HepG2 (cell line): ENCODE measurements around the gene ZBTB1. TPM values are rescaled to one million over a fixed set of nuclear protein-coding genes. Genes with fewer than 3 reads are reported as not detected.

Experiments used
- ATAC-seq: fragments of 200-7000 bp; cut with Tn5 transposase; 3 replicates; pipeline ENCODE4 v1.9.1; 2020; ENCODE audit warnings: mild to moderate bottlenecking, moderate library complexity
- BruUV-seq: library from RNA; stranded (reverse); fragments of 400-500 nt; replicated peaks from 2 replicates; lab custom pipeline; 2021; lab: Mats Ljungman, UMichigan
- CTCF ChIA-PET: fragments of 300-600 bp; formaldehyde crosslinking; extraction: SDS; loops from one replicate; lab custom pipeline; 2021; ENCODE audit warnings: low total read pairs, inconsistent platforms, low intra/inter-chr PET ratio; lab: Yijun Ruan, JAX
- POLR2A ChIA-PET: fragments of 350-600 bp; sonication (Branson Sonifier 250); formaldehyde crosslinking; loops from one replicate; lab custom pipeline; 2020; ENCODE audit warnings: antibody characterized with exemption, inconsistent platforms; lab: Yijun Ruan, JAX
- DNase-seq: peaks from one replicate; pipeline ENCODE4 v3.0.0-alpha.2; 2015; ENCODE audit warnings: low spot score
- FAIRE-seq: peaks from 3 replicates; lab custom pipeline; 2011; peaks lifted over from hg19 to GRCh38; lab: Jason Lieb, UNC
- H2AFZ ChIP-seq: one replicate; pipeline ENCODE4 v1.6.1; 2011; ENCODE audit warnings: low read length, inconsistent platforms
- H3K27ac ChIP-seq: fragments of 300-600 bp; 3 replicates; pipeline ENCODE4 v1.8.0; 2011; ENCODE audit warnings: mixed run types, mild to moderate bottlenecking, mixed read lengths, low read length, inconsistent platforms; ENCODE audit not compliant: insufficient read depth; ENCODE audit errors: extremely low read length
- H3K27me3 ChIP-seq, 2 experiments: fragments of 200-600 bp in 1 of 2; 2 replicates in 1 of 2; 3 replicates in 1 of 2; pipeline versions ENCODE4 v1.6.0 to v1.8.0; 2011; ENCODE audit warnings: low read length in 2 of 2, mild to moderate bottlenecking in 2 of 2, moderate library complexity in 2 of 2, inconsistent platforms in 1 of 2; ENCODE audit not compliant: insufficient read depth in 2 of 2, control insufficient read depth in 1 of 2
- H3K36me3 ChIP-seq, 2 experiments: fragments of 200-600 bp in 1 of 2; replicated peaks in 1 of 2; 2 replicates in 1 of 2; 3 replicates in 1 of 2; pipeline versions ENCODE4 v1.5.1 to v1.8.0; 2011; ENCODE audit warnings: low read length in 2 of 2, inconsistent platforms in 1 of 2; ENCODE audit not compliant: insufficient read depth in 2 of 2, control insufficient read depth in 1 of 2
- H3K4me1 ChIP-seq: 2 replicates; pipeline ENCODE4 v1.5.1; 2012; ENCODE audit warnings: low read length, inconsistent platforms; ENCODE audit not compliant: insufficient read depth
- H3K4me2 ChIP-seq: 2 replicates; pipeline ENCODE4 v1.6.0; 2011; ENCODE audit warnings: low read depth, low read length, inconsistent platforms
- H3K4me3 ChIP-seq, 3 experiments: fragments of 200-600 bp in 1 of 3; sonication (generic), shearing (Covaris generic) in 1 of 3; replicated peaks in 1 of 3; 2 replicates each; pipeline ENCODE4 v1.5.1; 2011 to 2016; ENCODE audit warnings: low read length in 3 of 3, inconsistent platforms in 2 of 3, low read depth in 2 of 3, mild to moderate bottlenecking in 2 of 3, control low read depth in 1 of 3, mixed read lengths in 1 of 3; ENCODE audit not compliant: insufficient read depth in 1 of 3
- H3K79me2 ChIP-seq: one replicate; pipeline ENCODE4 v1.6.1; 2011; ENCODE audit warnings: low read length, inconsistent platforms; ENCODE audit not compliant: insufficient read depth
- H3K9ac ChIP-seq: 2 replicates; pipeline ENCODE4 v1.6.0; 2011; ENCODE audit warnings: mild to moderate bottlenecking, low read depth, low read length, inconsistent platforms; ENCODE audit not compliant: insufficient read depth
- H3K9me3 ChIP-seq: 2 replicates; pipeline ENCODE4 v1.5.1; 2012; ENCODE audit warnings: mild to moderate bottlenecking, low read length
- H4K20me1 ChIP-seq: 2 replicates; pipeline ENCODE4 v1.6.0; 2011; ENCODE audit warnings: inconsistent platforms, mild to moderate bottlenecking, low read length, moderate library complexity; ENCODE audit not compliant: insufficient read depth
- GTF3A ChIP-seq: sonication (generic); formaldehyde crosslinking; conservative IDR thresholded peaks from 2 replicates; pipeline ENCODE4 v1.4.0; 2020; ENCODE audit warnings: mild to moderate bottlenecking, missing genetic modification reagents
- MAFF ChIP-seq: IDR thresholded peaks from 2 replicates; pipeline ENCODE4 v1.6.1; 2011; ENCODE audit warnings: low read depth, low read length, improper control_type of control experiment
- MAFK ChIP-seq, 2 experiments: IDR thresholded peaks in 1 of 2; conservative IDR thresholded peaks in 1 of 2; 2 replicates each; pipeline ENCODE4 v1.6.1; 2011; ENCODE audit warnings: improper control_type of control experiment in 2 of 2, low read length in 2 of 2
- PPARG ChIP-seq: conservative IDR thresholded peaks from 2 replicates; pipeline ENCODE4 v1.6.1; 2016; ENCODE audit warnings: missing biosample characterization, missing genetic modification reagents
- RNF219 ChIP-seq: sonication (generic); formaldehyde crosslinking; IDR thresholded peaks from 2 replicates; pipeline ENCODE4 v1.5.0; 2020; ENCODE audit warnings: mild to moderate bottlenecking, missing genetic modification reagents
- TOPORS ChIP-seq: sonication (generic); formaldehyde crosslinking; IDR thresholded peaks from 2 replicates; pipeline ENCODE4 v1.8.0; 2023; ENCODE audit warnings: mild to moderate bottlenecking, missing genetic modification reagents
- ZFP91 ChIP-seq: sonication (generic); formaldehyde crosslinking; IDR thresholded peaks from 2 replicates; pipeline ENCODE4 v1.9.0; 2022; ENCODE audit warnings: missing genetic modification reagents, mild to moderate bottlenecking, borderline replicate concordance
- ZNF605 ChIP-seq: sonication (generic); formaldehyde crosslinking; IDR thresholded peaks from 2 replicates; pipeline ENCODE4 v1.8.0; 2022; ENCODE audit warnings: mild to moderate bottlenecking, missing genetic modification reagents
- WGBS: methylation state at CpG from one replicate; pipeline ENCODE4 v1.1.6; 2017; ENCODE audit warnings: low lambda C conversion rate; 5-methylcytosine and 5-hydroxymethylcytosine counted together
- in situ Hi-C: cut with HindIII; loops from 2 replicates; pipeline ENCODE4 v1.10.0; 2017; ENCODE audit warnings: low pct_unique_long_range_greater_than_20kb; ENCODE audit not compliant: extremely low pct_ligation_motif_present
- intact Hi-C: fragments of 100-400 bp; cut with micrococcal nuclease; formaldehyde crosslinking; loops from one replicate; pipeline ENCODE4 v1.10.0; 2022; ENCODE audit not compliant: unreplicated experiment
- polyA plus RNA-seq, 8 experiments: library from polyadenylated mRNA; depleted of rRNA in 3 of 8; stranded (reverse) in 7 of 8; unstranded in 1 of 8; fragments of >200 nt; fragmentation: Illumina TruSeq in 4 of 8; extraction: Trizol in 4 of 8; gene quantifications; 2 replicates each; pipeline versions ENCODE4 v1.2.1 to v1.2.3, GENCODE V29; 2011 to 2016; ENCODE audit warnings: low read depth in 4 of 8, missing spikeins in 1 of 8, mixed read lengths in 1 of 8; ENCODE audit not compliant: insufficient read depth in 1 of 8
- total RNA-seq, 5 experiments: library from RNA; depleted of rRNA; stranded (reverse); fragments of >200 nt; fragmentation: Illumina TruSeq; extraction: Trizol; gene quantifications; 2 replicates each; pipeline ENCODE4 v1.2.3, GENCODE V29; 2016; ENCODE audit warnings: low read depth in 1 of 5

The ZBTB1 gene
- total and polyA plus RNA-seq, 2 of the 13 experiments (the other 11 are each of a cell fraction or from before 2014, with no cell fraction given): 18.8 to 22.6 TPM

- DNase-seq (no peak), ATAC-seq (no peak), FAIRE-seq (no peak)
- no peak for TF ChIP-seq PPARG (CRISPR knock-in tag)
- 0 out of 2 replicates have a peak, but pooled peaks have one; percentile 18 for TF ChIP-seq MAFF
- TF ChIP-seq ZFP91: no peak
- no peak for TF ChIP-seq ZNF605 (CRISPR knock-in tag)
- no peak for TF ChIP-seq RNF219 (CRISPR knock-in tag)
- no peak for TF ChIP-seq GTF3A (CRISPR knock-in tag)
- TF ChIP-seq TOPORS: no peak
- peak in 1 of 2 experiments; percentile 58; a peak in 2 of 4 replicates for TF ChIP-seq MAFK (conservative IDR thresholded peaks at IDR 0.05 in 1 of 2, IDR thresholded peaks at IDR 0.05 in 1 of 2; ENCODE audit: low read length in 2 of 2)
- Histone ChIP-seq H3K4me1 (peaks cover 6% of the 10 kb centered on the region; the same call in 1 of the 2 replicates), H3K79me2 (no peaks in the 10 kb centered on the region), H3K9me3 (no peaks in the 10 kb centered on the region), H3K27ac (no peak overlapping the region), H3K27me3 (no peaks in the 10 kb centered on the region), H3K4me2 (no peak overlapping the region), H3K9ac (no peak overlapping the region), H3K4me3 (no peak overlapping the region), H2AFZ (no peak overlapping the region), H3K36me3 (no peaks in the 10 kb centered on the region), H4K20me1 (no peaks in the 10 kb centered on the region)
- in situ Hi-C loops: loop anchor here (5.0 kb wide), 1 partner anchor 94 kb away; no protein-coding TSS in a partner anchor
- intact Hi-C loops: no loop called here
- POLR2A ChIA-PET: no interaction called here
- no TSS peak for BruUV-seq
- CTCF ChIA-PET: no interaction called here
- WGBS: 51% methylated on average over 4 of the region's 4 CpGs
Measured at GRCh38 chr14:64542836-64543201, 38.2 kb downstream of the ZBTB1 start.
